ENCODE results near the gene RSPH9. TPM values are rescaled to one million over a fixed set of nuclear protein-coding genes. Genes with fewer than 3 reads are reported as not detected.
"Not testable (repeated sequence)": the region's sequence is repeated elsewhere in the genome, so short reads cannot be mapped to it uniquely, and the experiment has no call there.

The RSPH9 gene
- total RNA-seq, 1 donor from 2014 or later = 0.22 TPM

DNA sequence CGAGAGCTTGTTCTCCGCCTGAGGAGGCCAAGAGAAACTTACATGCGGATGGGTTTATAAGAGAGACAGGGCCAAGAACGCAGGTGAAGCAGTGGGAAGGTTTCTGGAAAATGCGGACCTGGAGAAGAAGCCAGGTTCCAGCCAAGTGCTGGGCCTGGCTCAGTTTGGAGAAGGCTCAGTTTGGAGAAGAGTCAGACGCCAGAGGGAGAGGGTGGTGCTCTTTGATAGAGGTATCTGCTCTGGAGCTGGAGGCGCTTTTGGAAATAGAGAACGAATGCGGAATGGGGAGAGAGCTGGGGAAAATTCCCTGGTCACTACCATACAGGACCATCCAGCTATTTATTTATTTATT is 753 bp downstream of the RSPH9 start:
- peaks cover 5% of the 10 kb centered on the region for H3K27me3 Mint-ChIP-seq (ENCODE audit: unreplicated experiment)

DNA sequence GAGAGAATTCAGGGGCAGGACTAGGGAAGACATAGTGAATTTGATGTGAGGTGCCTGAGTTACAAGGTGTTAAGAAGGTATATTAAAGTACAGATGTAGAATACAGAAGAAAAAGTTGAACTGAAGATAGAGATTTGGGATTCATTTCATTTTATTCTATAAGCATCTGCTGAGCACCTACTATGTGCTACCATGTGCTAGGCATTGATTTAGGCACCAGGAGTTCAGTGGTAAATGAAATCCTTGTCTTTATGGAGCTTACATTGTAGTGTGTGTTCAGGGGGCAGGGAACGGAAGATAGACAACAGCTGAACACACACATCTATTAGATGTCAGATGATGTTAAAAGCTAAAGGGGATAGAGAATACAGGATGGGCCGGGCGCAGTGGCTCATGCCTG is 2.8 kb downstream of the RSPH9 start:
- DNase-seq = no peak
- Mint-ChIP-seq H3K4me3 (ENCODE audit: unreplicated experiment) (no peak overlapping the region), H3K4me1 (ENCODE audit: low read depth, unreplicated experiment) (no peaks in the 10 kb centered on the region), H3K27me3 (ENCODE audit: unreplicated experiment) (peaks cover 5% of the 10 kb centered on the region), H3K27ac (ENCODE audit: unreplicated experiment) (no peak overlapping the region), H3K36me3 (ENCODE audit: unreplicated experiment) (no peaks in the 10 kb centered on the region), H3K9me3 (ENCODE audit: unreplicated experiment) (peaks cover 11% of the 10 kb centered on the region)
- TF ChIP-seq, protein P1, sequence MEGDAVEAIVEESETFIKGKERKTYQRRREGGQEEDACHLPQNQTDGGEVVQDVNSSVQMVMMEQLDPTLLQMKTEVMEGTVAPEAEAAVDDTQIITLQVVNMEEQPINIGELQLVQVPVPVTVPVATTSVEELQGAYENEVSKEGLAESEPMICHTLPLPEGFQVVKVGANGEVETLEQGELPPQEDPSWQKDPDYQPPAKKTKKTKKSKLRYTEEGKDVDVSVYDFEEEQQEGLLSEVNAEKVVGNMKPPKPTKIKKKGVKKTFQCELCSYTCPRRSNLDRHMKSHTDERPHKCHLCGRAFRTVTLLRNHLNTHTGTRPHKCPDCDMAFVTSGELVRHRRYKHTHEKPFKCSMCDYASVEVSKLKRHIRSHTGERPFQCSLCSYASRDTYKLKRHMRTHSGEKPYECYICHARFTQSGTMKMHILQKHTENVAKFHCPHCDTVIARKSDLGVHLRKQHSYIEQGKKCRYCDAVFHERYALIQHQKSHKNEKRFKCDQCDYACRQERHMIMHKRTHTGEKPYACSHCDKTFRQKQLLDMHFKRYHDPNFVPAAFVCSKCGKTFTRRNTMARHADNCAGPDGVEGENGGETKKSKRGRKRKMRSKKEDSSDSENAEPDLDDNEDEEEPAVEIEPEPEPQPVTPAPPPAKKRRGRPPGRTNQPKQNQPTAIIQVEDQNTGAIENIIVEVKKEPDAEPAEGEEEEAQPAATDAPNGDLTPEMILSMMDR (IDR thresholded peaks at IDR 0.05; ENCODE audit: partially characterized antibody, unreplicated experiment) = no peak

More for the DNA sequence above, 753 bp downstream of the RSPH9 start:
- no peak for DNase-seq
- H3K27ac Mint-ChIP-seq (ENCODE audit: unreplicated experiment) = no peak overlapping the region
- no peaks in the 10 kb centered on the region for H3K4me1 Mint-ChIP-seq (ENCODE audit: low read depth, unreplicated experiment)
- peaks cover 11% of the 10 kb centered on the region for H3K9me3 Mint-ChIP-seq (ENCODE audit: unreplicated experiment)
- no peaks in the 10 kb centered on the region for H3K36me3 Mint-ChIP-seq (ENCODE audit: unreplicated experiment)
- peak overlapping the region; percentile 79 for H3K4me3 Mint-ChIP-seq (ENCODE audit: unreplicated experiment)
- TF ChIP-seq, protein P1 (IDR thresholded peaks at IDR 0.05; ENCODE audit: partially characterized antibody, unreplicated experiment) = no peak

DNA sequence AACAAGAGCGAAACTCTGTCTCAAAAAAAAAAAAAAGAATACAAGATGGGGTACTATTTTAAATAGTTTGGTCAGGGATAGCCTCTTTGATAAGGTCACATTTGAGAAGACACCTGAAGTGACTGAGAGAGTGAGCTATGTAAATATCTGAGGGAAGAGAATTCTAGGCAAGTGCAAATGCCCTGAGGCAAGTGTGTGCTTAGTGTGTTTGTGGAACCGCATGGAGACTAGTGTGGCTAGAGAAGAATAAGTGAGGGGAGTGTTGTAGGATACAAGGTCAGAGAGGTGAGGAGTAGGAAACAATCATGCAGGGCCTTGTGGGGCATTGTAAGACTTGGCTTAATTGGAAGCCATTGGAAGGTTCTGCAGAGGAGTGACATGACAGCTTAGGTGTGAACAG is 3.4 kb downstream of the RSPH9 start:
- Mint-ChIP-seq H3K27ac (ENCODE audit: unreplicated experiment) (no peak overlapping the region), H3K9me3 (ENCODE audit: unreplicated experiment) (peaks cover 11% of the 10 kb centered on the region), H3K4me1 (ENCODE audit: low read depth, unreplicated experiment) (no peaks in the 10 kb centered on the region), H3K27me3 (ENCODE audit: unreplicated experiment) (peaks cover 5% of the 10 kb centered on the region), H3K36me3 (ENCODE audit: unreplicated experiment) (no peaks in the 10 kb centered on the region), H3K4me3 (ENCODE audit: unreplicated experiment) (no peak overlapping the region)
- TF ChIP-seq, protein P1 (IDR thresholded peaks at IDR 0.05; ENCODE audit: partially characterized antibody, unreplicated experiment) = no peak
- no peak for DNase-seq

DNA sequence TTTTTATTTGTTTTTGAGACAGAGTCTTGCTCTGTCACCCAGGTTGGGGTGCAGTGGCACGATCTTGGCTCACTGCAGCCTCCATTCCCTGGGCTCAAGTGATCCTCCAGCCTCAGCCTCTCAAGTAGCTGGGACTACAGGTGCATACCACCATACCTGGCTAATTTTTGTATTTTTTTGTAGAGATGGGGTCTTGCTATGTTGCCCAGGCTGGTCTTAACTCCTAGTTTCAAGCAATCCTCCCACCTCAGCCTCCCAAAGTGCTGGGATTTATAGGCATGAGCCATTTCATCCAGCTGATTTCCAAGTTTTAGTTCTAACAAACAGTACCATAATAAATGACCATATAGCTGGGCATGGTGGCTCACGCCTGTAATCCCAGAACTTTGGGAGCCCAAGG is 8.0 kb downstream of the RSPH9 start:
- H3K36me3 Mint-ChIP-seq (ENCODE audit: unreplicated experiment); H3K27me3 Mint-ChIP-seq (ENCODE audit: unreplicated experiment); H3K4me1 Mint-ChIP-seq (ENCODE audit: low read depth, unreplicated experiment); H3K27ac Mint-ChIP-seq (ENCODE audit: unreplicated experiment); DNase-seq; H3K9me3 Mint-ChIP-seq (ENCODE audit: unreplicated experiment); H3K4me3 Mint-ChIP-seq (ENCODE audit: unreplicated experiment): not testable (repeated sequence)

DNA sequence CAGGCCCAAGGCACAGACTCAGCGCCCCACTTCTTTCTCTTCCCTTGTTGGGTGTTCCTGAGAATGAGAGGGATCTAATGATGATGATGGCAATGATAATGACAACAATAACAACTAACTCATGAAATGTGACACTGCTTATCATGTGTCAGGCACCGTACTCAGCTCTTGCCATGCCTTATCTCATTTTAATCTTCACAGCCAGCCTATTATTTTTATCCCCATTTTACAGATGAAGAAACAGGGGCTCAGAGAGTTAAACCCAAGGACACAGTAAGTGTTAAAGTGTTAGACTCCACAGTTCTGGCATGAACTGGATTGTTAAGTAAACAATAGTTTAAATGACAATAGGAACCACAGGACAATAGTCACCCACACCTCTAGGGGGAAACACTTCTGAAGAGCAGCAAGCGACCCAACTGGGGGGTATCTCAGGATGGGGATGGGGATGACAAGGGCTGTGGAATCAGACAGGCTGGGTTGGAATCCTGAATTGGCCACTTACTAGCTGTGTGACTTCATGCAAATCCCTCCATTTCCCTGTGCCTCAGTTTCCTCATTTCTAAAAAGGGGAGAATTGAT is 12.5 kb downstream of the RSPH9 start:
- Mint-ChIP-seq H3K4me1 (ENCODE audit: low read depth, unreplicated experiment) (no peaks in the 10 kb centered on the region), H3K27ac (ENCODE audit: unreplicated experiment) (no peak overlapping the region), H3K36me3 (ENCODE audit: unreplicated experiment) (peaks cover 6% of the 10 kb centered on the region), H3K9me3 (ENCODE audit: unreplicated experiment) (peaks cover 3% of the 10 kb centered on the region), H3K4me3 (ENCODE audit: unreplicated experiment) (no peak overlapping the region), H3K27me3 (ENCODE audit: unreplicated experiment) (no peaks in the 10 kb centered on the region)
- DNase-seq = no peak
- TF ChIP-seq, protein P1 (IDR thresholded peaks at IDR 0.05; ENCODE audit: partially characterized antibody, unreplicated experiment) = no peak
